HUDEP-2 (cell line): ENCODE data around the gene PLCB1.

ENCODE experiments used
- DNase-seq, 76 experiments: peaks; one replicate each; lab custom pipeline; 2025; ENCODE audit not compliant: unreplicated experiment in 76 of 76; lab: John Stamatoyannopoulos, UW

The PLCB1 gene

GRCh38 chr20:8208226-8208625, 76.2 kb downstream of the PLCB1 start:
- no peak for DNase-seq

- no peak for DNase-seq
Measured at GRCh38 chr20:8209061-8209460, 77.0 kb downstream of the PLCB1 start.

DNA sequence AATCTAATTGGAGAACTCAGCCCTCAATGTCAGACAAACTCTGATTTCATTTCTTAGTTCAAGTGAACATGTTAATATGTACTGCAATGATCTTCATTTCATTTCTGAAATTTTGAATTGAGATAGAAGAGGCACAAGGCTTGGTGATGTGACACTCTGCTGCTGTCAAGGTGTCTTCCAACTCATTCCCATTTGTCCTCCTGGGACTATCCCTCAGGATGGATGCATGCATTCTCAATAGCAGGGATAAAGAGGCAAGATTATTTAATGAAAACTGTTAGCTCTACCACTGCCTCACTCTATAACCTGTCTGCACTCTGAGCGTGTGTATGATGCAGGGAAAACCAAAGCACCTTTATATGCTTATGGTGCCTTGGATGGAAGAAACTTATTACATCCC, 78.7 kb downstream of the PLCB1 start:
- DNase-seq, result no peak

DNA sequence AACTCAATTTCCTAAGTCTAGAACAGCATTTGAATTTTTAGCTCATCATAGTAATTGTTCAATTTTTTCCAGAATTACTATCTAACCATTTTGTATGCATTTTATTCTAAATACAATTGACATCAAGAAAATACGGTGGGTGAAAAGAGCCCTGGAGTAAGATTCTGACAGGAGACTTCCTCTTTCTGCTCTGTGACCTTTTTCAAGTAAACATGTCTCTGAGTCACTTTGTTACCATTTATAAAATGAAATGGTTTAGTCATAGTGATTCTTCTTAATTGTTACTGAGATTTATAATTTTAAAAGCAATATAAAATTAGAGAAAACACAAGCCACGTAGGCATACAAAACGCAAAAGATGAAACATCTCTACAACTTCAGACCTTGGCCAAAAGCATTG, 80.2 kb downstream of the PLCB1 start:
- DNase-seq, result no peak

DNA sequence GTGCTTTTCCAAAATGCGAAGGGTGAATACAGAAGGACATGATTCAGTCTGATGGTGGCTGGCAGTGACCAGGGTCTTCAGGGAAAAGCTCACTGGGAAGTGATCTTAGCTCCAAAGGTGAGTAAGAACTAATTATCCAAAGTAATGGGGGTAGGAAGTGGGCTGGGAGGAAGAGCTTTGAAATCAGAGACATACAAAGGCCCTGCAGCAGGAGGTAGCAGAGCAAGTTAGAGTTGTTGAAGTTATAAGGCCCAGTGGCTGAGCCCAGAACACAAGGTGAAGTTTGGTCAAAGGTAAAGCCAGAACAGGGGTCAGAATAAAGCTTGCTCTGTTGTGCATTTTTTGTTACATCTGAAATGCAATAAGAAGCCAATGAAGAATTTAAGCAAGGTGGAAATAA, 81.2 kb downstream of the PLCB1 start:
- no peak for DNase-seq

- no peak for DNase-seq
Measured at GRCh38 chr20:8213831-8214587, 81.9 kb downstream of the PLCB1 start.

DNA sequence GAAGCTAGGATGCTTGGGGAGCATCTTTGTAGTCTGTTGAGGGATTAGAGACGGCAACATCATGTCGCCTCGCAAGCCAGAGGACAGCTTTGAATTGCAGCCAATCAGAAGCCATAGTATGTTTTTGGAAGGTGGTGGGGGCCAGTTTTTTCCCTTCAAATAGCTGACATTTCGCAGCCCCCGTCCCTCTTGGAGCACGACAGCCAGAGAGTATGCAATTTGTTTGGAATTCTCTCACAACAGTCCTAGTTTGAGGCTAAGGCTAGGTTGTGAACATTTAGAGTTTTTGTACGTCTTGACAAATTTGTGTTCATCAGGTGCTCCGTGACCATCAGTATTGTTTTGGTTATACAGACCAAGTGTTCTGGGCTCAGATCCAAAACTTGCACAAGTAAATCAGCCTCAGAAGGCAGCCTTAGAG, 83.3 kb downstream of the PLCB1 start:
- no peak for DNase-seq

DNA sequence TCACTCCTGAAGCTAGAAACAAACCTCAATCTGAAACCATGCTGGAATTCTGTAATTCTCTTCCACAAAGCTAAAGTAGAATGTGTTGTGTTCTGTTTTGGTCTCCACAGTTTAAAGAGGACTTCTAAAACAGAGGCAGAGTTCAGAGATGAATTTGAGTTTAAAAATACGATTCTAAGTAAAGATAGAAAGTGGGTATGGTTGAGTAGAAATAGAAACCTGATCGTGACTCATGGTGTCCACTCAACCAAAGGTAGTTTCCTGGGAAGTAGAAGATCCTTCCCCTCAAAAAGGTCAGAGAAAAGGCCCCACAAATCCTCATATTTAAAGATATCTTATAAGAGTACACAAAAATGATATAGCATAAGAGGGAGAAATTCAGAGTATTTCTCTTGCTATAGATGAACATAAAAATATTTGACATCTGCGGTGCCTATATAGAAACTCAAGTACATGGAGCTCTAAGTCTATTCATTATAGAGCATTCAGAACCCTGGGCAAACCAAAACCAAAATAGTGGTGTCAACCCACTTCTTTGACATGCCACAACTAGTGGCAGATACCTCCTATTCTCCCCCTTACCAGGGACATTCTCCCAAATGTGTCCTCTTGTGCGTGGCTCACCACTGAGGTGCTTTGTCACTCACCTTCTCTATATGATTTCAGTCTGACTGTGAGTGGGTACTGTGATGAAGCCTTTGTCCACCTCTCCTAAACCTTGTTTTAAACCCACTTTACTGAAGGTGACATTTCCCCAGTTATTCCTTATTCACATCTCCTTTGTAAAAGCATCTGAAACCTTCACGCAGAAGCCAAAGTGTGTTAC, 84.5 kb downstream of the PLCB1 start:
- DNase-seq, result no peak

- DNase-seq, result no peak
Measured at GRCh38 chr20:8218861-8219260, 86.8 kb downstream of the PLCB1 start.

DNA sequence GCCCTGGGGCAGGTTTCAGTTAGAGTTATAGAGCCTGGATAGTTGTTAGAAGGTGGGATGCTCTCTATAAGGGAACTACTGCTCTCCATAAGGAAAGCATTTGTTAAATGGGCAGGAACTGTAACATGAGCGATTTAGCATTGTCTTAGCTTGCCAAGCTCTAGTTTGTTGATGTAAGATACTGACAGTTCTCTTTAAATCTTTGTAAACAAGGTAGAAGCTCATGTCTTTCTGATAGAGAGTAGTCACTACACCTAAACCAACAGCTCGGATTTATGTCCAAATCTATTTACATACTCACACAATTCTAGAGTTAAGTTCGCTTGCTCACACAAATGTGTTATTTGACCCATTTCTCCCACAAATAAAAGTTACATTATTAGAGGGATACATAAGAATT, 87.3 kb downstream of the PLCB1 start:
- DNase-seq, result no peak

- no peak for DNase-seq
Measured at GRCh38 chr20:8220716-8221115, 88.7 kb downstream of the PLCB1 start.

DNA sequence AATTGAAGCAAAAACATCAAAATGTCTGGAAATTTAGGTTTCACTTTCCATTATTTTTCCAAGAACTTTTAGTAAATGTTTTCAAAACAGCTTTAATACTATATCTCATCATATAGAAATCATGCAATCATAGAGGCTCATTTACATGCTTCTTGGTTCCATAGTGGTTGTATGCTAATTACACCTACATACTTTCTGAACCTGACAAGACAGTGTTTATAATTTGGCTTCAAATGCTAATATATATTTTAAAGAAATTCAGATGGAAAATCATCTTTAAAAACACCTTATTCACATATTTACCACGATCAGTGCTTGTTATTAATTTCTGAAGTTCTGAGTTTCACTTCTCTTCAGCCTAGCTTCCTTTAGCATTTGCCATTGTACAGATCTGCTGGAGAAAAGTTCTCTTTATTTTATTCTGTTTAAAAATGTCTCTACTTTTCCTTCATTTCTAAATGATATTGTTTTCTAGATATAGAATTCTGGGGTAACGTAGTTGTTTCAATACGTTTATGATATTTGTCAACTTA, 89.9 kb downstream of the PLCB1 start:
- DNase-seq, result no peak

DNA sequence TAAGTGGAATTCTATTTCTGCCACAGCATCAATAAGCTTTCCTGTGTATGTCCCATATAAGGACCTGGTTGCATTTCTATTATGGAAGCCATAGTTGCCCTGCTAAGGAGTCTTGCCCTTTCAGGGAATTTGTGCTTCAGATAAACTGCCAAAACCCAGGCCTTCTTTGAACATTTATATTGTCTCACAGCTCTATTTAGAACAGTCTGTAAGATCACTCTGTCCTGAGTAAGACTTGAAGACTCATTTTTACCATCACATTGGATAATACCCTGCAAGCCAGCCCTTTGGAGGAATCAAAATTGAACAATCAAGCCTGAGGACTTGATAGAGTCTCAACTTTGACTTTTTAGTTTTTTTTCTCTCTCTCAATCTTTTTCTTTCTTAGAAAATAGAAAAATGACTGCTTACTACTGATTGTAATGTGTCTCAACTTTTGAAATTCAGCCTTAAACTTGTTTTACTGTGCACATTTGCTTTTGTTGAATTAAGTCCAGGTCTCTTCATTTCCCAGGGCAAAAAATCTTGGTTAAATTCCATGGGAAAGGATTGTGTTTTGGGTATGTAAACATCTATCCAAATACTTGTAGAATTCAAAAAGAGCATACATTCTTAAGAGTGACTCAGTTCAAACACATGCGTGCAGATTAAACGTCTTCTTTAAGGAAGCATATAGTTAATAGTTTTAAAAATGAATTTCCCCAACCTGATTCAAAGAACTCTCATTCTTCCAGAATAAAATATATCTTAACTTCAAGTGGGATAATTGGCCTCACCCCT, 91.2 kb downstream of the PLCB1 start:
- no peak for DNase-seq

GRCh38 chr20:8225658-8226057, 93.6 kb downstream of the PLCB1 start:
- no peak for DNase-seq

GRCh38 chr20:8226106-8226505, 94.0 kb downstream of the PLCB1 start:
- no peak for DNase-seq

- no peak for DNase-seq
Measured at GRCh38 chr20:8227293-8227692, 95.2 kb downstream of the PLCB1 start.

DNA sequence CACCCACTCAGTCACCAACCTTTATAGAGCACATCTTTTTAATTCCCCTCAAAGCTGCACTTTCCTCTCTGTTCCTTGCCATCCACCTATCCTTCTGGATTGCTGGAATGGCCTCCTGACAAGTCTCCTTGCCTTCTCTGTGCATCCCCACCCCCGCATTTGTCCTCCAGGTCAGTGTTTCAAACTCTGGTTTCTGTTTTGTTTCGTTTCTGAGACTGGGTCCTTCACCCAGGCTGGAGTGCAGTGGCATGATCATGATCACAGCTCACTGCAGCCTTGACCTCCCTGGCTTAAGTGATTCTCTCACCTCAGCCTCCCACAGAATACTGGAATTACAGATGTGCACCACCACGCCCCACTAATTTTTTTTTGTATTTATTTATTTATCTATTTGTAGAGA, 96.2 kb downstream of the PLCB1 start:
- no peak for DNase-seq

- DNase-seq, result no peak
Measured at GRCh38 chr20:8229090-8229489, 97.0 kb downstream of the PLCB1 start.

GRCh38 chr20:8231038-8231437, 99.0 kb downstream of the PLCB1 start:
- no peak for DNase-seq

- no peak for DNase-seq
Measured at GRCh38 chr20:8232332-8232731, 100.3 kb downstream of the PLCB1 start.

- DNase-seq, result no peak
Measured at GRCh38 chr20:8234580-8234979, 102.5 kb downstream of the PLCB1 start.
